OCI-LY7 (cell line): ENCODE results near the gene NALCN.

Source experiments
- CTCF ChIP-seq: fragments of 200-600 bp; sonication (generic); conservative IDR thresholded peaks from 2 replicates; pipeline ENCODE4 v1.5.1; 2014; ENCODE audit warnings: mild to moderate bottlenecking, antibody characterized with exemption, low read length, moderate library complexity, mixed read lengths
- EZH2phosphoT487 ChIP-seq: fragments of 200-600 bp; sonication (generic); IDR thresholded peaks from 2 replicates; pipeline ENCODE4 v1.6.1; 2018; ENCODE audit warnings: low read depth, borderline replicate concordance, mild to moderate bottlenecking, mixed run types, antibody characterized with exemption, low read length, moderate library complexity, mixed read lengths

- TF ChIP-seq CTCF: no peak
- no peak for TF ChIP-seq EZH2phosphoT487
Observed at GRCh38 chr13:101238555-101238954, 177.8 kb downstream of the NALCN start.
